GM18951 (cell line): ENCODE measurements around the gene CCDC61.

Experiments
- POLR2A ChIP-seq: IDR thresholded peaks from 4 replicates; pipeline ENCODE4 v1.6.1; 2011; ENCODE audit warnings: mild to moderate bottlenecking; ENCODE audit not compliant: insufficient read length, insufficient read depth; ENCODE audit errors: extremely low read depth
- in situ Hi-C: fragments of 300-500 bp; cut with MboI; formaldehyde crosslinking; loops from one replicate; pipeline ENCODE4 v1.12.0; 2022; ENCODE audit warnings: low sequenced_read_pairs, mixed read lengths, inconsistent platforms; ENCODE audit not compliant: unreplicated experiment

Gene CCDC61

GRCh38 chr19:46049597-46049996 lies 54.3 kb downstream of the CCDC61 start:
- in situ Hi-C loops: no loop called here
- TF ChIP-seq POLR2A: no peak

GRCh38 chr19:46052896-46053295 lies 57.6 kb downstream of the CCDC61 start:
- no peak for TF ChIP-seq POLR2A
- in situ Hi-C loops: no loop called here

- in situ Hi-C loops: no loop called here
Observed at GRCh38 chr19:46056536-46056935, 61.3 kb downstream of the CCDC61 start.

GRCh38 chr19:46058778-46059177 lies 63.5 kb downstream of the CCDC61 start:
- in situ Hi-C loops: no loop called here
- no peak for TF ChIP-seq POLR2A

More at GRCh38 chr19:46056536-46056935, 61.3 kb downstream of the CCDC61 start:
- TF ChIP-seq POLR2A: no peak

GRCh38 chr19:46060012-46060411 lies 64.7 kb downstream of the CCDC61 start:
- in situ Hi-C loops: no loop called here
- TF ChIP-seq POLR2A: no peak

- in situ Hi-C loops: no loop called here
- TF ChIP-seq POLR2A: no peak
Observed at GRCh38 chr19:46063201-46063600, 67.9 kb downstream of the CCDC61 start.

GRCh38 chr19:46065486-46066071 lies 70.3 kb downstream of the CCDC61 start:
- no peak for TF ChIP-seq POLR2A
- in situ Hi-C loops: no loop called here

- in situ Hi-C loops: no loop called here
- no peak for TF ChIP-seq POLR2A
Observed at GRCh38 chr19:46066471-46066870, 71.2 kb downstream of the CCDC61 start.

GRCh38 chr19:46067691-46068090 lies 72.4 kb downstream of the CCDC61 start:
- in situ Hi-C loops: no loop called here
- TF ChIP-seq POLR2A: no peak
